Measurements from ENCODE around the gene PDE8A.
A peak's percentile ranks its signal among the peaks of the same experiment; 100 is the strongest.

Gene PDE8A

DNA sequence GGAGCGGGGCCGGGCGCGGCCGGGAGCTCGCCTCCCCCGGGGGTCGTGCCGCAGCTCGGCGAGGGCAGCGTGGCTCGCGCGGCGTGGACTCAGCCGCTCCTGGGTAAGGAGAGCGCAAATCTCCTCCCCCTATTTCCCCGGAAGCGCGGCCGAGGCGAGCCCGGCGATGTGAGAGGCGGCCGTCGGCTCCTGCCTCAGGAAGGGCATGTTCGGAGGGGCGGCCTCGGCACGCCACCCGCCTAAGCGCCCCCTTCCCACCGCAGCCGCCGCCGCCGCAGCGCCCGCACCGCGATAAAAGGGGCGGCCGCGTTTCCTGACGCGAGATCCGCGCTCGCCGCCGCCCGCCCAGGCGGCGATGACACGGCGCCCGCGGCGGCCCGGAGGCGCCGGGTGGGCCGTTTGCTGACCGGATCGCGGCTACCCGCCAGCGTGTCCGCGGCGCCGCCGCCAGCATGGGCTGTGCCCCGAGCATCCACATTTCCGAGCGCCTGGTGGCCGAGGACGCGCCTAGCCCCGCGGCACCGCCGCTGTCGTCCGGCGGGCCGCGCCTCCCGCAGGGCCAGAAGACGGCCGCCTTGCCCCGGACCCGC is at the start of gene PDE8A:
PDE8A (plus strand) TSS at position 146 of the 590 bp plus-strand sequence; CDS start at position 453, 307 bp downstream.
- peak; percentile 22 to 46 for DNase-seq

DNA sequence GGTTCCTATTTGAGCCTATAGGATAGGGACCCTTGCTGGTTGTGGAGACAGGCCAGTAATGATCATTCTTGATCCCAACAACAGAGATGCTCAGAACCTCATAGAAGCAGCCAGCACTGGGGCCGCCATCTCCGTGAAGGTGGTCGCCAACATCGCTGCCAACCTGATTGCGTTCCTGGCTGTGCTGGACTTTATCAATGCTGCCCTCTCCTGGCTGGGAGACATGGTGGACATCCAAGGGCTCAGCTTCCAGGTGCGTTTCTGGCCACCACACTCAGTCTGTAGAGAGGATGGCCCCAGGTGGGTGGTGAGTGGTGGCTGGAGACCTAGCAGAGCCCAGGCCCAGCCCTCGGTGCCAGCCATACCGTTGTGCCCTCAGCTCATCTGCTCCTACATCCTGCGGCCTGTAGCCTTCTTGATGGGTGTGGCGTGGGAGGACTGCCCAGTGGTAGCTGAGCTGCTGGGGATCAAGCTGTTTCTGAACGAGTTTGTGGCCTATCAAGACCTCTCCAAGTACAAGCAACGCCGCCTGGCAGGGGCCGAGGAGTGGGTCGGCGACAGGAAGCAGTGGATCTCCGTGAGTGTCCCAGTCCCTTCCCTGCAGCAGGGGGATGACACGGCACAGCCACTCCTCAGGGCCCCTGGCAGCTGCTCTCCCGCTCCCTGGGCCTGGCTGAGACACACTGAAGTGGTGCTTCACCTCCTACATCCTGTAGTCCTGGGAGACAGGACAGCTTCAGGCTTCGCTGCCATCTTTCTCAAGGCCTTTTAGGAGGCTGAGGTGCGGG is 46.5 kb upstream of the PDE8A start:
- no peak for DNase-seq

DNA sequence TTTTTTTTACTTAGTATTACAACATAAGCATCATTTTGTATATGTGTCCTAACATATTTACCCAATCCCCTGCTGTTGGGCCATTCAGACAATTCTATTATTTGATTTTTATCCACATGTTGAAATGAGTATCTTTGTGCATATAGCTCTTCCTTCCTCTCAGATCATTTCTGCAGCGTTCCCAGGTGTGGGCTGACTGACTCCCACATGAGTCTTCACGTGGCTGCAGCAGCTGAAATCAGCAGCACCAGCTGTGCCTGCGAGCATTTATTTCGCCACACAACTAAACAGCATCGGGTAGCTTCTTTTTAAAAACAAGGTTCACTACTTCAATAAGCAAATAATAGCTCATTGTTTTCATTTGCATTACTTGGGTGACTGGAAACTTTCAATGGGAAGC is 44.5 kb upstream of the PDE8A start:
- no peak for DNase-seq

DNA sequence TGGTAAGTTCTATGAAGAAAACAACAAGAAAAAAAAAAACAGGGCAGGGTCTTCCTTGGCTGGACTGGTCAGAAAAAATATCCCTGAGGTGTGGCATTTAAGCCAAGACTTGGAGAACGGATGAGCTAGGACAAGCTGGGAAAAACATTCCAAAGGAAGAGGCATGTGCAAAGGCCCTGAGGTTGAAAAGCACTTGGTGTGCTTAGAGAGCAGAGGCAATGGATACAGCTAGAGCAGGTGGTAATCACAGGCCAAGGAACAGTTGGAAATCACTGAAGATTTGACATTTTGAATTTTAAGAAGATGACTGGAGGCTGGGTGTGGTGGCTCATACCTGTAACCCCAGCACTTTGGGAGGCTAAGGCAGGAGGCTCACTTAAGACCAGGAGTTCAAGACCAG is 42.9 kb upstream of the PDE8A start:
- DNase-seq, result no peak

GRCh38 chr15:84940399-84940798 is 41.3 kb upstream of the PDE8A start:
- DNase-seq, result no peak

- DNase-seq, result no peak
Observed at GRCh38 chr15:84942456-84942855, 39.2 kb upstream of the PDE8A start.

- no peak for DNase-seq
Observed at GRCh38 chr15:84944311-84944710, 37.3 kb upstream of the PDE8A start.

DNA sequence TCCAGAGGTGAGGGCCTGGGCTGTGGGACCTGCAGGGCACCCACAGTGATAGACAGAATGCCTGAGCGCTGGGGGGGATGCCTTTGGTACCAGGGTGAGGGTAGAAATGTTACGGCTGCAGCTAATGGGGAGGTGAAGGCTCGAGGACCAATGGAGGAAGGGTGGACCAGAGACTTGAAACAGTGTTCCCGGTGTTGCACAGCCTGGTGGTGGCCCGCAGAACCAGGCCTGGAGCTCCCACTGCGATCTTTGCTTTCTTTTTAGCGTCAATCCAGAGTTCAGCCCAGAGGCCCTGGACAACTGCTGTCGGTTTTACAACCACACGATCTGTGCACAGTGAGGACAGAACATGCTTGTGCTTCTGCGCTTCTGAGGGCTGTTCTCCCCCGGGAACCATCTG is 36.8 kb upstream of the PDE8A start:
- no peak for DNase-seq

DNA sequence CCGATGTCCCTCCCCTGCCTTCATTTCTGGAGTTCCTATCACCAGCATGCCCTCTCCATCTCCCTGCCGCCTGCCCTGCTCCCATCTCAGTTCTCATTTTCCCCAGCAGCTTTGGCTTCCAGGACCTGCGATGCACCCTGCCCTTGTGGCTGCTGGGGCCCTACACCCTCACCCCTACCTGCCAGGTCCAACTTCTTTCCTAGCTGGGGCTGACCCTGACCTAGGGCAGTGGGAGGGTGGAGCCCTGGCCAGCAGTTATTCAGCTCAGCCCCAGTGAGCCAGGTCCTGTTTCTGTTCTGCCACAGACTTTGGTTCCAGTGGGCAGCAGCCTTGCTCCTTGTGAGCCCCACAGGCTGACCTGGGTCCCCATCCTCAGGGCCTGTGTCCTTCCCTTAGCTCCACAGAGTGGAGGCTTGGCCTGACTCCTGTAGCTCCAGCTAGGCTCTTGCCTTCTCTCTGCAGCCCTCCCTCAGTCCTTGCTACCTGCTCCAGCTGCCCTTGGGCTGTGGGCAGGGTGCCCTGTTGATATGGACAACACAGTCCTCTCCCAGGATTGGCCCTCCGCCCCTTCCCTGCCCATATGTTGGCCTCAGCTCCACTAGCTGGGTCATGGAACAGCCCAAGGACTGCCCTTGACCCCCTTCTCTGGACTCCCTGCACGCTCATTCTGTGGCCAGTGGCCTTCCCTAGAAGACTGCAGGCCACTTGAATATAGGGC is 34.7 kb upstream of the PDE8A start:
- DNase-seq, result no peak

DNA sequence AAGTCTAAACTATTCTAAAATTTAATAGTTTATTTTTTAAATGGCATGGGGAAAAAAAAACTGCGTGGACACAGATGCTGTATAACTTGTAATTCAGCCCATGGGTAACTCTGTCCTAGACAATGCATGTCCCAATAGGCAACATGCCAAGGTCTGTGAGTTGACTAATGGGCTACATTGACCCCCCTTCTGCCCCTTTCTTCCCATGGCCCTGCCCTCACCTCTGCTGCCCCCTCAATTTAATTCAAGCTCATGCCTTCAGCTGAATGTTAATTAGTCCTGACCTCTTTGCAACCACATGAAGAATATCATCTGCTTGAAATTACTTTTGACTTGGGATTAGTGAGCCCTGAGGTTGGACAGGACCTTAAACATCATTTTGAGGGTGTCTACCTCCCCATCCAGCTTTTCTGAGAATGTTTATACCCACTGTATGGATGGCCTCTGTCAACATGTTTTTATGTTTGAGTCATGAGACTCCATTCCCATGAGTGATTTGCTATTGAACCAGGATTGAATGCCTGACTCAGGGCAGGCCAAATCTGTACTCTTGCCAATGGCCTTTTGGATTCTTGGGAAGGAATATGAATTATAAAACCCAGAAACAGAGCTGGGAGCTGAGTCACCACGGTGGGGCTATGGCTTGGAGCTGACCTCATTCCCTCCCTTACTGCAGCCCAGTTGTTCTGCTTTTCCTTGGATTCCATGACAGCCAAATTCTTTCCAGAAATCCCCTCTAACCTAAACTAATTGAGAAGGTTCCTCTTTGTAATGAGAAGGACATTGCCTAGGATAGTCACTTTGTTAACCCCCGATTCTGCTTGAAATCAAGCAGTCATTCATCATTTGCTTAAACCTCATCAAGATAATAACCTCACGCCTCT is 33.5 kb upstream of the PDE8A start:
- DNase-seq, result no peak

- no peak for DNase-seq
Observed at GRCh38 chr15:84949043-84949442, 32.6 kb upstream of the PDE8A start.

GRCh38 chr15:84949845-84950569 is 31.6 kb upstream of the PDE8A start:
- no peak for DNase-seq

GRCh38 chr15:84950570-84951111 is 31.0 kb upstream of the PDE8A start:
- no peak for DNase-seq

DNA sequence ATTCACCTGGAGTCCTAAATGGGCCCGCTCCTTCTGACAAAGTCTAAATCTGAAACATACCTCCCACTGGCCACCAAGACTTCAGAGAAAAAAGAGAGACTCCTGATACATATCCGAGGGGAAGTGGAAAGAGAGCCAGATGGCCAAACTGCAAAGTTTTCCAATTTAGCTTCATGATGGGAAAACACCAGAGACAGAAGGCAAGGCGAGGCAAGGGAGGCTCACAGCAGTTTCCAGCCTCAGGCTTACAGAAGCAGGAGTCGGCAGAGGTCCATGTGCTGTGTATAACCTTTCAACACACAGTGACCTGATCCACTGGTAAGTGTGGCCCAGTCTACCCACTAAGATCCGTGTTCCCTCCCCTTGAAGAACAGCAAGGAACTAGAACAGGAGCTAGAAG is 29.9 kb upstream of the PDE8A start:
- no peak for DNase-seq

DNA sequence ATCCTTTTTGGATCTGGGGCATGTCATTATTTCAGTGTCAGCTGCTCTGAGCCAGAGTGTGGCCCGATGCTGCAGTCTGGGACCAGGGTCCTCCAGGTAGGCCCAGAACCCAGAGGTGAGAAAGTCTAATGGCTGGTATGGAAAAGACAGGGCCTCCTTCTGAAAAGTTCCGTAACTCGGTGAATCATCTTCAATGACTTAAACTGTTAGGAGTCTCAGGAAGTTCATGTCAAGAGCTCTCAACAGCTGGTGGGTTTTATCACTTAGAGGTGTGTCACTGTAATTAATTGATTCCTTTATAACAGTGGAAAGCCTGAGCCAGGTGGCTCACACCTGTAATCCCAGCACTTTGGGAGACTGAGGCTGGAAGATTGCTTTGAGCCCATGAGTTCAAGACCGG is 28.5 kb upstream of the PDE8A start:
- no peak for DNase-seq

GRCh38 chr15:84953726-84954125 is 27.9 kb upstream of the PDE8A start:
- DNase-seq, result no peak

DNA sequence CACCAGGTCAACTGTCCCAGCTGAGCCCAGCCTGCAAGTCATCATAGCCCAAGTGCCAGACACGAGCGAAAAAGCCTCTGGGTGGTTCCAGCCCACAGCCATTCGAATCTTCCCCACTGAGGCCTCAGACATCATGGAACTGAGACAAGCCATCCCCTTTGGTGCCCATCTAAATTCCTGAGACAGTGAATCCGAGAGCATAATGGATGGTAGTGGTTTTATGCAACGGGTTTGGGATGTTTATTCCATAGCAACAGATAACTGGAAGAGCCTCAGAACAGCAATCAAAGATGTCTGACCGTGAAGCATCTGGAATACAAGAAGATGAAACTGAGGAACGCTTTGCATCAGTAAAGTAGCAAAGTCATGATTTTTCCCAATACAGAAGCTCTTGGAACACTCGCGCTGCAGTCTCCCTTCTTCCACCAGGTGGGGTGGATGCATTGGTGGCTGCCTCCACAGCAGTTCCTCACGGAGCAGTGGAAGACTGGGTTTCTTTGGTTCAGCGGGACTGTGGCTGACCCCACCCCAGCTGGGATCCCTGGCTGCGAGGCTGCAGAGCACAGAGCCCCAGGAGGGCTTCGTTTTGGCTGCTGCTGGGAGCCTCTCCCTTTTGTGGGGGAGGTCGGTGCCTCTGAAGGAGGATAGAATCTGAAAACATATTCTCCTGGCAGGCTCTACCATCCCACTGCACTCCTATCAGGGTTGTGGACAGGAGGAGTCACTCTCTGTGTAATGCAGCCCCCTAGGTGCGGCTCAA is 26.4 kb upstream of the PDE8A start:
- DNase-seq, result peak in 1 of 2 experiments; percentile 27

DNA sequence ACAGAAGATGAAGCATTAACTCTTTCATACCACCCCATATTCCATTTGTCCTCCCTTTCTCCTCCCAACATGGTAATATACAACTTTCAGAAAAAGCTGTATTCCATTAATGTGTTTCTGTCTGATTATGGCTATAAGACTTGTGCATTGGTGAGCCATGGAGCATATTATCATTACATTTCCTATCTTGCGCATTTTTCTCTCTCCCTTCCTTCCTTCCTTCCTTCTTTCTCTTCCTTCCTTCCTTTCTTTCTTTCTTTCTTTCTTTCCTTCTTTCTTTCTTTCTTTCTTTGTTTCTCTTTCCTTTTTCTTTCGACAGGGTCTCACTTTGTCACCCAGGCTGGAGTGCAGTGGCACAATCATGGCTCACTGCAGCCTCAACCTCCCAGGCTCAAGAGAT is 25.5 kb upstream of the PDE8A start:
- no peak for DNase-seq

- no peak for DNase-seq
Observed at GRCh38 chr15:84960391-84961113, 21.1 kb upstream of the PDE8A start.

DNA sequence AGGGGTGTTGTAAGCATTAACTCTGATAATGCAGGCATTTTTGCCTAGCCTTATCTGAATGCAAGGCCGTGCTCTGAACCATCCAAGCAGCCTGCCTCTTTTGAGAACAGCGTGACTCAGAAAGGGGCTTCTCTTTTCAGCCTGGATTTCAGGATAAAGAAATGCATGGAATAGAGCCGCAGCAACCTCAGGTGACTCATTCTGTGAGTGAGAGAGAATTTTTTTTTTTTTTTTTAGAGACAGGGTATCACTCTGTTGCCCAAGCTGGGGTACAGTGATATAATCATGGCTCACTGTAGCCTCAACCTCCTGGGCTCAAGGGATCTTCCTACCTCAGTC is 20.6 kb upstream of the PDE8A start:
- DNase-seq, result no peak

DNA sequence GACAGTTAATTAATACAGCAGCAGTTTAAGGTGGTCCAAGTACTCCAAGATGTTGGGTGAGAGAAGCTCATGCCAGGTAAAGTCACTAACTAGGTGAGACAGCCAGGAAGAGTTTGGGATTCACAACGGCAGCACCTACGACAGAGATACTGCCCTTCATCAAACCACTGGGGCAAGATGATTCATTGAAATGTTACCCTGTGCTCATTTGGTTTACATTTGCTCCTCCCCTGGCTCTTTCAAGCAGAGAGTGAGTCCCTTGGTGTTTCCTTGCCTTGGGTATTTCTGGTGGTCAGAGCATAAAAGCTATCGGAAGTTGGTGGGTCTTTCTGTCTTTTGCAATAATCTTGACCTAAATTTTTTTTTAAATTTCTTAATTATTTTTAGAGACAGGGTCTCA is 19.9 kb upstream of the PDE8A start:
- DNase-seq, result no peak
